Kidney (tissue), 14 donors: Measurements from ENCODE around the gene TNFRSF1B. TPM values are rescaled to one million over a fixed set of nuclear protein-coding genes. Genes with fewer than 3 reads are reported as not detected.

ENCODE experiments used
- DNase-seq, 5 donors: peaks; one replicate each; pipeline ENCODE4 v3.0.0-alpha.2; 2013 to 2020
- FAIRE-seq: peaks from 2 replicates; lab custom pipeline; 2012; peaks lifted over from hg19 to GRCh38; lab: Jason Lieb, UNC
- H3K27ac ChIP-seq, 2 donors: one replicate each; pipeline ENCODE4 v1.7.0; 2013; ENCODE audit warnings: low read depth in 2 of 2, low read length in 2 of 2, inconsistent platforms in 1 of 2
- H3K27me3 ChIP-seq: one replicate; pipeline ENCODE4 v1.7.1; 2013; ENCODE audit warnings: low read length, inconsistent platforms; ENCODE audit not compliant: control insufficient read depth, insufficient read depth
- H3K36me3 ChIP-seq, 3 donors: one replicate each; pipeline versions ENCODE4 v1.7.0 to v1.7.1; 2013; ENCODE audit warnings: low read length in 3 of 3, control low read depth in 1 of 3, inconsistent platforms in 1 of 3; ENCODE audit not compliant: insufficient read depth in 3 of 3, control insufficient read depth in 2 of 3
- H3K4me1 ChIP-seq, 3 donors: one replicate each; pipeline versions ENCODE4 v1.7.0 to v1.7.1; 2013; ENCODE audit warnings: low read length in 3 of 3, inconsistent platforms in 1 of 3, low read depth in 1 of 3; ENCODE audit not compliant: control insufficient read depth in 2 of 3, insufficient read depth in 2 of 3
- H3K4me3 ChIP-seq, 3 donors: one replicate each; pipeline versions ENCODE4 v1.7.0 to v1.8.1; 2013; ENCODE audit warnings: low read length in 3 of 3, control low read depth in 1 of 3, inconsistent platforms in 1 of 3
- H3K9ac ChIP-seq, 3 donors: one replicate each; pipeline versions ENCODE4 v1.7.0 to v1.7.1; 2013; ENCODE audit warnings: low read length in 3 of 3, control low read depth in 1 of 3, inconsistent platforms in 1 of 3
- H3K9me3 ChIP-seq, 3 donors: one replicate each; pipeline versions ENCODE4 v1.7.0 to v1.7.1; 2013; ENCODE audit warnings: low read length in 3 of 3, control low read depth in 1 of 3, inconsistent platforms in 1 of 3; ENCODE audit not compliant: control insufficient read depth in 2 of 3, insufficient read depth in 1 of 3
- CTCF ChIP-seq: IDR thresholded peaks from 3 replicates; pipeline ENCODE4 v1.5.1; 2012; ENCODE audit warnings: mild to moderate bottlenecking, moderate library complexity, borderline replicate concordance; ENCODE audit not compliant: insufficient read depth; ENCODE audit errors: extremely low read depth
- intact Hi-C: fragments of 100-400 bp; cut with DNase I; formaldehyde crosslinking; loops from one replicate; pipeline ENCODE4 v1.11.1; 2022
- polyA plus RNA-seq: library from polyadenylated mRNA; stranded (reverse); fragments of 350-450 nt; fragmentation: Illumina TruSeq; extraction: RNeasy Lipid Tissue Mini Kit (QIAGEN cat#74804); gene quantifications from one replicate; pipeline ENCODE4 v1.2.3, GENCODE V29; 2014; ENCODE audit warnings: low read depth, low replicate concordance; ENCODE audit not compliant: insufficient read depth
- total RNA-seq: library from RNA; stranded (reverse); fragmentation: NEBNext Ultra II Directional; extraction: Animal tissue kit (Norgen Biotek cat#: 25700); gene quantifications from one replicate; pipeline ENCODE4 v1.2.1, GENCODE V29; 2021
- donor health status: control.
- donor health status: control.
- donor health status: control.
- donor health status: control.
- donor health status: control.
- donor health status: DM: yes; HTN: yes; CAD: no.
- donor health status: Normal renal cell carcinoma (clear cell type).

The TNFRSF1B gene
- total and polyA plus RNA-seq, 2 donors from 2014 or later: 7.7 to 47.1 TPM

- peak in 2 of 5 donors; percentile 39 to 48 for DNase-seq
- intact Hi-C loops: no loop called here
- no peak for FAIRE-seq
- no peak overlapping the region for H3K27ac ChIP-seq
- TF ChIP-seq CTCF: no peak
- no peak overlapping the region for H3K4me3 ChIP-seq
- H3K9me3 ChIP-seq: no peaks in the 10 kb centered on the region
- H3K27me3 ChIP-seq: no peaks in the 10 kb centered on the region
- no peaks in the 10 kb centered on the region for H3K36me3 ChIP-seq
- no peak overlapping the region for H3K9ac ChIP-seq
- no peaks in the 10 kb centered on the region for H3K4me1 ChIP-seq
Observed at GRCh38 chr1:12203216-12204007, 36.6 kb downstream of the TNFRSF1B start.

- Histone ChIP-seq H3K27me3 (no peaks in the 10 kb centered on the region), H3K9me3 (no peaks in the 10 kb centered on the region), H3K4me3 (no peak overlapping the region), H3K4me1 (no peaks in the 10 kb centered on the region), H3K9ac (no peak overlapping the region), H3K27ac (no peak overlapping the region), H3K36me3 (no peaks in the 10 kb centered on the region)
- intact Hi-C loops: no loop called here
- no peak for TF ChIP-seq CTCF
- FAIRE-seq (no peak), DNase-seq (no peak)
Observed at GRCh38 chr1:12204140-12204539, 37.3 kb downstream of the TNFRSF1B start.

- FAIRE-seq (no peak), DNase-seq (peak in 1 of 5 donors; percentile 34)
- no peaks in the 10 kb centered on the region for H3K4me1 ChIP-seq
- H3K9ac ChIP-seq: no peak overlapping the region
- H3K36me3 ChIP-seq: no peaks in the 10 kb centered on the region
- intact Hi-C loops: loop anchor here (5.0 kb wide), 1 partner anchor 78 kb away; no protein-coding TSS in a partner anchor
- no peaks in the 10 kb centered on the region for H3K9me3 ChIP-seq
- no peak overlapping the region for H3K4me3 ChIP-seq
- TF ChIP-seq CTCF: no peak
- H3K27me3 ChIP-seq: no peaks in the 10 kb centered on the region
- no peak overlapping the region for H3K27ac ChIP-seq
Observed at GRCh38 chr1:12204754-12205658, 38.2 kb downstream of the TNFRSF1B start.
